ENCODE results near the gene NEU2. TPM values are rescaled to one million over a fixed set of nuclear protein-coding genes. Genes with fewer than 3 reads are reported as not detected.

Gene NEU2
- polyA plus RNA-seq, 3 donors: not detected

DNA sequence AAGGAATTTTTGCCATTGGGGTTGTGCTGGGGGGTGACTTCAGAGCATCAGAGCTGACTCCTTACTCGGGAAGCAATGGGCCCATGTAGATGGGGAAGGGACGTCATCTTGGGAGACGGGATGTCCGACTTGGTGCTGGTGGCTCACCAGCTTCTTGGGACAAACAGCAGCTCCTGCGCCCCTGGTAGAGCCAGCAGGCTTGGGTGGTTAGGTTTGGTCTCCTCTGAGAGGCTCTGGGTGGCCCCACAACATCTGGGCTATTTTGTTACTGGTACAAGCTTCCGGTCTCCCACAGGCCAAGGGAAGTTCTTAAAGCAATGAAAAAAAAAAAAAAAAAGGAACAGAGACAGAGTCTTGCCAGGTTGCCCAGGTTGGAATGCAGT is 21.2 kb upstream of the NEU2 start:
- no peak for TF ChIP-seq CTCF (IDR thresholded peaks at IDR 0.05)
- Mint-ChIP-seq H3K27ac (no peak overlapping the region), H3K36me3 (no peaks in the 10 kb centered on the region), H3K27me3 (ENCODE audit: low read depth in 3 of 3) (peaks cover 3 to 11% (median 9%) of the 10 kb centered on the region in 3 donors), H3K4me3 (no peak overlapping the region), H3K4me1 (peaks cover 14% of the 10 kb centered on the region), H3K9me3 (peaks cover 0 to 4% (median 0%) of the 10 kb centered on the region in 7 donors)
- Histone ChIP-seq H3K9ac (ENCODE audit: insufficient read depth, low read length, poor library complexity, severe bottlenecking) (no peak overlapping the region), H3K36me3 (replicated peaks in 1 of 2; ENCODE audit: control insufficient read depth in 1 of 2, insufficient read depth in 2 of 2, low read length in 2 of 2) (no peaks in the 10 kb centered on the region), H3K4me1 (ENCODE audit: control insufficient read depth in 1 of 2, insufficient read depth in 2 of 2, low read length in 2 of 2) (peaks cover 0 to 5% of the 10 kb centered on the region in 2 donors), H3K79me2 (ENCODE audit: insufficient read depth, low read length) (no peaks in the 10 kb centered on the region), H2AFZ (ENCODE audit: insufficient read depth, low read depth, low read length, poor library complexity, severe bottlenecking) (no peak overlapping the region), H3K4me3 (replicated peaks in 1 of 3; ENCODE audit: low read depth in 2 of 3, low read length in 3 of 3) (no peak overlapping the region), H3K4me2 (replicated peaks; ENCODE audit: extremely low read depth, low read length, poor library complexity, severe bottlenecking) (no peak overlapping the region), H4K20me1 (ENCODE audit: insufficient read depth, low read length) (no peaks in the 10 kb centered on the region), H3K27ac (ENCODE audit: low read depth in 1 of 2, low read length in 2 of 2) (no peak overlapping the region), H3K9me3 (replicated peaks in 1 of 2; ENCODE audit: control insufficient read depth in 1 of 2, insufficient read depth in 1 of 2, low read length in 2 of 2) (no peaks in the 10 kb centered on the region), H3K27me3 (ENCODE audit: control insufficient read depth in 2 of 2, insufficient read depth in 2 of 2, low read length in 2 of 2) (no peaks in the 10 kb centered on the region)
- 97% methylated on average over 5 of the region's 6 CpGs for WGBS (ENCODE audit: insufficient coverage)
- no peak for DNase-seq
- intact Hi-C loops (cut with micrococcal nuclease): no loop called here

GRCh38 chr2:233011702-233012131 is 20.8 kb upstream of the NEU2 start:
- H3K36me3 Mint-ChIP-seq: no peaks in the 10 kb centered on the region
- Histone ChIP-seq H2AFZ (ENCODE audit: insufficient read depth, low read depth, low read length, poor library complexity, severe bottlenecking) (no peak overlapping the region), H3K4me3 (replicated peaks in 1 of 3; ENCODE audit: low read depth in 2 of 3, low read length in 3 of 3) (no peak overlapping the region), H3K9me3 (replicated peaks in 1 of 2; ENCODE audit: control insufficient read depth in 1 of 2, insufficient read depth in 1 of 2, low read length in 2 of 2) (no peaks in the 10 kb centered on the region), H3K27ac (ENCODE audit: low read depth in 1 of 2, low read length in 2 of 2) (no peak overlapping the region), H3K4me1 (ENCODE audit: control insufficient read depth in 1 of 2, insufficient read depth in 2 of 2, low read length in 2 of 2) (peaks cover 0 to 5% of the 10 kb centered on the region in 2 donors), H3K36me3 (replicated peaks in 1 of 2; ENCODE audit: control insufficient read depth in 1 of 2, insufficient read depth in 2 of 2, low read length in 2 of 2) (no peaks in the 10 kb centered on the region), H3K4me2 (replicated peaks; ENCODE audit: extremely low read depth, low read length, poor library complexity, severe bottlenecking) (no peak overlapping the region), H3K27me3 (ENCODE audit: control insufficient read depth in 2 of 2, insufficient read depth in 2 of 2, low read length in 2 of 2) (no peaks in the 10 kb centered on the region), H4K20me1 (ENCODE audit: insufficient read depth, low read length) (no peaks in the 10 kb centered on the region), H3K79me2 (ENCODE audit: insufficient read depth, low read length) (no peaks in the 10 kb centered on the region), H3K9ac (ENCODE audit: insufficient read depth, low read length, poor library complexity, severe bottlenecking) (no peak overlapping the region)
- DNase-seq: no peak
- H3K27ac Mint-ChIP-seq: no peak overlapping the region
- peaks cover 0 to 4% (median 0%) of the 10 kb centered on the region in 7 donors for H3K9me3 Mint-ChIP-seq
- peaks cover 14% of the 10 kb centered on the region for H3K4me1 Mint-ChIP-seq
- WGBS (ENCODE audit: insufficient coverage): no CpG with 5 or more reads among the region's 1 CpG
- intact Hi-C loops (cut with micrococcal nuclease): no loop called here
- peaks cover 3 to 11% (median 9%) of the 10 kb centered on the region in 3 donors for H3K27me3 Mint-ChIP-seq (ENCODE audit: low read depth in 3 of 3)
- H3K4me3 Mint-ChIP-seq: no peak overlapping the region
- no peak for TF ChIP-seq CTCF (IDR thresholded peaks at IDR 0.05)

Data from CD14-positive monocyte (primary cell).